Pancreas (tissue), 10 donors: ENCODE measurements around the gene HPCAL4. TPM values are rescaled to one million over a fixed set of nuclear protein-coding genes. Genes with fewer than 3 reads are reported as not detected.

Experiments
- ATAC-seq, 4 donors: fragments of 200-7000 bp; cut with Tn5 transposase; one replicate each; pipeline versions ENCODE4 v1.8.0 to v1.9.1; 2020; ENCODE audit warnings: mild to moderate bottlenecking in 4 of 4, moderate library complexity in 4 of 4
- DNase-seq, 6 donors: peaks; one replicate each; pipeline ENCODE4 v3.0.0-alpha.2; 2020
- FAIRE-seq: peaks from 2 replicates; lab custom pipeline; 2012; peaks lifted over from hg19 to GRCh38; lab: Jason Lieb, UNC
- H3K27ac ChIP-seq, 4 donors: fragments of 200-600 bp; sonication (generic); 1 replicate in 3 of 4; 2 replicates in 1 of 4; pipeline versions ENCODE4 v1.5.0 to v1.8.0; 2020
- H3K27me3 ChIP-seq, 4 donors: fragments of 200-600 bp; one replicate each; pipeline ENCODE4 v1.8.0; 2021
- H3K36me3 ChIP-seq, 3 donors: fragments of 200-600 bp; sonication (generic) in 1 of 3; one replicate each; pipeline versions ENCODE4 v1.5.0 to v1.8.0; 2020 to 2021
- H3K4me1 ChIP-seq, 3 donors: fragments of 200-600 bp; one replicate each; pipeline ENCODE4 v1.8.0; 2021
- H3K4me3 ChIP-seq, 4 donors: fragments of 200-600 bp; sonication (generic) in 2 of 4; one replicate each; pipeline versions ENCODE4 v1.5.0 to v1.8.0; 2020 to 2021
- H3K9me3 ChIP-seq, 4 donors: fragments of 200-600 bp; one replicate each; pipeline ENCODE4 v1.8.0; 2021
- CTCF ChIP-seq, 4 donors: fragments of 200-600 bp; sonication (generic) in 3 of 4; IDR thresholded peaks; one replicate each; pipeline versions ENCODE4 v1.5.0 to v1.8.0; 2021; ENCODE audit warnings: antibody characterized with exemption in 4 of 4
- WGBS, 2 donors: extraction: QIAGEN DNeasy Blood & Tissue Kit; methylation state at CpG; one replicate each; pipeline ENCODE4 v1.1.7; 2013; 5-methylcytosine and 5-hydroxymethylcytosine counted together
- intact Hi-C, 3 donors: fragments of 100-400 bp; cut with DNase I; formaldehyde crosslinking; loops; one replicate each; pipeline versions ENCODE4 v1.11.1 to v1.14.2; 2022
- polyA plus RNA-seq, 2 donors: library from polyadenylated mRNA; stranded (reverse); fragments of 200-250 nt; gene quantifications; one replicate each; pipeline ENCODE4 v1.2.3, GENCODE V29; 2013
- total RNA-seq, 6 donors: library from RNA; stranded (reverse); fragmentation: NEBNext Ultra II Directional in 4 of 6; extraction: Animal tissue kit (Norgen Biotek cat#: 25700) in 4 of 6; gene quantifications; one replicate each; pipeline versions ENCODE4 v1.2.1 to v1.2.4, GENCODE V29; 2021 to 2023
- donor health status: healthy with polysubstance abuse.
- donor health status: DM: no; HTN: no; CAD: no; lungs with moderate emphysema.
- donor health status: DM: no; HTN: no; CAD: no.
- donor health status: control.
- donor health status: control.
- donor health status: Bipolar disorder and iron deficiency.
- donor health status: DM: yes; HTN: yes; CAD: no.
- donor health status: DM: no; HTN: no; CAD: no.
- donor health status: DM: no; HTN: no; CAD: no.
- donor health status: DM: yes; HTN: yes; CAD: no.

HPCAL4 gene
- total and polyA plus RNA-seq, 8 donors, result 0.15 to 7.8 (median 1.2) TPM

GRCh38 chr1:39711104-39711965 lies 20.1 kb upstream of the HPCAL4 start:
- ATAC-seq (no peak), FAIRE-seq (no peak), DNase-seq (no peak)
- H3K27me3 ChIP-seq, result no peaks in the 10 kb centered on the region
- intact Hi-C loops, result loop anchor here in 1 of 3 donors (10.0 kb wide), 1 partner anchor 107 kb away; no protein-coding TSS in a partner anchor
- H3K36me3 ChIP-seq, result no peaks in the 10 kb centered on the region
- no peak overlapping the region for H3K4me3 ChIP-seq
- no peaks in the 10 kb centered on the region for H3K4me1 ChIP-seq
- no peak for TF ChIP-seq CTCF (IDR thresholded peaks at IDR 0.05)
- 80 to 84% methylated on average over 12 of the region's 12 CpGs for WGBS, 2 donors
- no peak overlapping the region for H3K27ac ChIP-seq
- no peaks in the 10 kb centered on the region for H3K9me3 ChIP-seq

- Histone ChIP-seq H3K4me1 (peaks cover 0 to 1% (median 0%) of the 10 kb centered on the region in 3 donors), H3K27me3 (no peaks in the 10 kb centered on the region), H3K27ac (no peak overlapping the region), H3K9me3 (no peaks in the 10 kb centered on the region), H3K4me3 (no peak overlapping the region), H3K36me3 (no peaks in the 10 kb centered on the region)
- WGBS, 2 donors, result 9 to 18% methylated on average over 4 of the region's 4 CpGs
- intact Hi-C loops, result no loop called here
- ATAC-seq (peak; percentile 21 to 60 (median 50)), FAIRE-seq (no peak), DNase-seq (no peak)
- TF ChIP-seq CTCF (IDR thresholded peaks at IDR 0.05), result no peak
These were observed 16.3 kb upstream of the HPCAL4 start for GRCh38 chr1:39707506-39707905.

GRCh38 chr1:39704757-39705156 lies 13.5 kb upstream of the HPCAL4 start:
- ATAC-seq, result no peak
- H3K36me3 ChIP-seq, result no peaks in the 10 kb centered on the region
- peaks cover 14 to 19% (median 15%) of the 10 kb centered on the region in 3 donors for H3K4me1 ChIP-seq
- WGBS, 2 donors, result 96% methylated on average over 1 of the region's 1 CpG
- no peaks in the 10 kb centered on the region for H3K27me3 ChIP-seq
- no peak overlapping the region for H3K27ac ChIP-seq
- H3K9me3 ChIP-seq, result no peaks in the 10 kb centered on the region
- FAIRE-seq, result no peak
- intact Hi-C loops, result no loop called here
- H3K4me3 ChIP-seq, result no peak overlapping the region
- no peak for TF ChIP-seq CTCF (IDR thresholded peaks at IDR 0.05)
- DNase-seq, result no peak

- Histone ChIP-seq H3K4me3 (peak overlapping the region in 2 of 4 donors; percentile 12 to 26), H3K27ac (peak overlapping the region; percentile 58 to 74 (median 64)), H3K36me3 (no peaks in the 10 kb centered on the region), H3K27me3 (no peaks in the 10 kb centered on the region), H3K9me3 (no peaks in the 10 kb centered on the region), H3K4me1 (peaks cover 14 to 20% (median 15%) of the 10 kb centered on the region in 3 donors)
- intact Hi-C loops, result no loop called here
- peak; percentile 77 to 86 (median 80) for ATAC-seq
- WGBS, 2 donors, result 7% methylated on average over 12 of the region's 12 CpGs
- no peak for FAIRE-seq
- peak in 5 of 6 donors; percentile 80 to 89 (median 84) for DNase-seq
- TF ChIP-seq CTCF (IDR thresholded peaks at IDR 0.05), result no peak
These were observed 9.8 kb upstream of the HPCAL4 start for GRCh38 chr1:39701049-39701439.

GRCh38 chr1:39700348-39700747 lies 9.1 kb upstream of the HPCAL4 start:
- no peak for ATAC-seq
- FAIRE-seq, result no peak

More at GRCh38 chr1:39700348-39700747, 9.1 kb upstream of the HPCAL4 start:
- DNase-seq, result no peak
- Histone ChIP-seq H3K36me3 (no peaks in the 10 kb centered on the region), H3K27ac (peak overlapping the region; percentile 58 to 74 (median 64)), H3K4me1 (peaks cover 14 to 20% (median 15%) of the 10 kb centered on the region in 3 donors), H3K27me3 (no peaks in the 10 kb centered on the region), H3K4me3 (no peak overlapping the region), H3K9me3 (no peaks in the 10 kb centered on the region)
- WGBS, 2 donors, result 49 to 51% methylated on average over 3 of the region's 3 CpGs
- TF ChIP-seq CTCF (IDR thresholded peaks at IDR 0.05), result no peak
- intact Hi-C loops, result no loop called here
